Activated CD4-positive, CD25-positive, alpha-beta regulatory T cell (primary cell): Measurements from ENCODE around the gene BANF2.
"Not testable (repeated sequence)": the region's sequence is repeated elsewhere in the genome, so short reads cannot be mapped to it uniquely, and the experiment has no call there.

Source experiments
- DNase-seq, 4 experiments: peaks; one replicate each; lab custom pipeline; 2025; lab: John Stamatoyannopoulos, UW

Gene BANF2

GRCh38 chr20:17766226-17766625 lies 66.5 kb downstream of the BANF2 start:
- no peak for DNase-seq

GRCh38 chr20:17767624-17768023 lies 67.9 kb downstream of the BANF2 start:
- no peak for DNase-seq

- no peak for DNase-seq
Observed at GRCh38 chr20:17768271-17768670, 68.5 kb downstream of the BANF2 start.

- DNase-seq = not testable (repeated sequence)
Observed at GRCh38 chr20:17769716-17770115, 70.0 kb downstream of the BANF2 start.

GRCh38 chr20:17771206-17772004 lies 71.6 kb downstream of the BANF2 start:
- no peak for DNase-seq

GRCh38 chr20:17772005-17772343 lies 72.2 kb downstream of the BANF2 start:
- no peak for DNase-seq

- DNase-seq = no peak
Observed at GRCh38 chr20:17773619-17774018, 73.9 kb downstream of the BANF2 start.

GRCh38 chr20:17775600-17775999 lies 75.8 kb downstream of the BANF2 start:
- DNase-seq = no peak

- DNase-seq = no peak
Observed at GRCh38 chr20:17776551-17776950, 76.8 kb downstream of the BANF2 start.

GRCh38 chr20:17779011-17779410 lies 79.2 kb downstream of the BANF2 start:
- not testable (repeated sequence) for DNase-seq

GRCh38 chr20:17782768-17783167 lies 83.0 kb downstream of the BANF2 start:
- no peak for DNase-seq

GRCh38 chr20:17783671-17784070 lies 83.9 kb downstream of the BANF2 start:
- DNase-seq = no peak

- no peak for DNase-seq
Observed at GRCh38 chr20:17785007-17785406, 85.2 kb downstream of the BANF2 start.
